Activated naive CD8-positive, alpha-beta T cell treated with anti-CD3 and anti-CD28 coated beads, Interleukin-2, amount 50 U/mL, for 24 hours (primary cell): ENCODE measurements around the gene ZDHHC14.

Source experiments
- ATAC-seq: fragments of 150-1000 bp; cut with Tn5 transposase; one replicate; pipeline ENCODE4 v1.10.0; 2021
- DNase-seq: peaks from one replicate; pipeline ENCODE4 v3.0.0; 2021
- H3K27ac Mint-ChIP-seq: one replicate; pipeline ENCODE4 v1.8.0; 2021; ENCODE audit warnings: mild to moderate bottlenecking, mixed read lengths
- H3K27me3 Mint-ChIP-seq: one replicate; pipeline ENCODE4 v1.8.0; 2021; ENCODE audit warnings: mixed read lengths
- H3K36me3 Mint-ChIP-seq: one replicate; pipeline ENCODE4 v1.8.0; 2021; ENCODE audit warnings: low read depth, mixed read lengths
- H3K4me1 Mint-ChIP-seq: one replicate; pipeline ENCODE4 v1.8.0; 2021; ENCODE audit warnings: mixed read lengths
- H3K4me3 Mint-ChIP-seq: one replicate; pipeline ENCODE4 v1.8.0; 2021; ENCODE audit warnings: mild to moderate bottlenecking, moderate library complexity, mixed read lengths
- H3K9me3 Mint-ChIP-seq: one replicate; pipeline ENCODE4 v1.8.0; 2021; ENCODE audit warnings: mixed read lengths

Gene ZDHHC14

DNA sequence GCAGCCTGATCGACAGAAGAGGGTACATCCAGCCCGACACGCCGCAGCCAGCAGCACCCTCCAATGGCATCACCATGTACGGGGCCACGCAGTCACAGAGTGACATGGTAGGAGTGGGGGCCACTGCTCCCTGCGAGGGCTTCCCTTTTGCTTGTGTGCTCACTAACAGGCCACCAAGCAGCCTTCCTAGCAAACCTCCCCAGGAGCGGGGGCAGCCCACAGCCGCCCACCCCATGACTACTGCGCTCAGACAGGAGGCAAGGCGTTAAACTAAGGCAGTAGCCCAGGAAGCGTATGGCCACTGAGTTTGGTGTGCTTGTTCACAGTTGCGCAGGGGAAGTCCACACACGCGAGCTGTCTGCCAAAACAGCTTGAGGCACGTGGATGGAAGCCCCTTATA is 272.5 kb downstream of the ZDHHC14 start:
- peaks cover 2% of the 10 kb centered on the region for H3K27me3 Mint-ChIP-seq
- H3K36me3 Mint-ChIP-seq: no peaks in the 10 kb centered on the region
- DNase-seq (no peak), ATAC-seq (no peak)
- H3K27ac Mint-ChIP-seq: no peak overlapping the region
- H3K9me3 Mint-ChIP-seq: no peaks in the 10 kb centered on the region
- no peaks in the 10 kb centered on the region for H3K4me1 Mint-ChIP-seq
- H3K4me3 Mint-ChIP-seq: no peak overlapping the region

DNA sequence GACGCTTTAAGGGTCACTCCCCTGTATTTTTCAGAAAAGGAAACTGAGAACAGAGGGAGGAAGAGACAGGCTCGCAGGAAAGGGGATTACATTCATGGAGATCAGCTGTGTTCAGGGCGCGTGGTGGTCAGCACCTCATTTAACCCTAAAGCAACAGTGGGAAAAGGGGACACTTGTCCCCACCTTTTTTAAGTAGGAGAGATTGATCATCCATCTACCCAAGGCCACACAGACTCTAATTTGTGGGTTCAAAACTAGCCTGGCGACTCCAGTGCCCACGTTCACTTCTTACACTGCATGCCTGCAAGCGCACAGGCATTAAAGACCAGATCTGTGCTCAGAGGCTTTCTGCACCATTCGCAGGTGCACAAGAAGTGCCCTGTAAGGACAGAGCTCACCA is 274.1 kb downstream of the ZDHHC14 start:
- Mint-ChIP-seq H3K4me1 (no peaks in the 10 kb centered on the region), H3K36me3 (no peaks in the 10 kb centered on the region), H3K27me3 (peaks cover 2% of the 10 kb centered on the region), H3K9me3 (no peaks in the 10 kb centered on the region), H3K4me3 (no peak overlapping the region), H3K27ac (no peak overlapping the region)
- no peak for DNase-seq
- no peak for ATAC-seq

DNA sequence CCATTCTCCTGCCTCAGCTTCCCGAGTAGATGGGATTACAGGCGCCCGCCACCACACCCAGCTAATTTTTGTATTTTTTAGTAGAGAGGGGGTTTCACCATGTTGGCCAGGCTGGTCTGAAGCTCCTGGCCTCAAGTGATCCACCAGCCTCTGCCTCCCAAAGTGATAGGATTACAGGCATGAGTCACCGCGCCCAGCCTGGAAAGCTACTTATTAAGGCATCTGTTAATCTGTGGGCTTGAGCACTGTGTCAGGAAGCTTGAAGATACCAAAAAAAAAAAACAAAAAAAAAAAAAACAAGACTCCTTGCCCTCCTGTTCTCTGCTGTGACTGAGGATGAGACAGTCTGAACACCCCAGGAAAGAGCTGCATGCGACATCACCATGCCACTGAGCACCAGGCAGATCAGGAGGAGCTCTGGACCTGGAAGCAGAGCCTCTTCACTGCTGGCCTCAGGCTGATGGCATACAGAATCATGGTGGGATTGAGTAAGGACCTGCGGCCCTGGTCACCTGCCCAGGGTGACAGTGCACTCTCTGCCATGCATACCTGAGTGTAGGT is 275.5 kb downstream of the ZDHHC14 start:
- Mint-ChIP-seq H3K9me3 (no peaks in the 10 kb centered on the region), H3K36me3 (no peaks in the 10 kb centered on the region), H3K4me3 (no peak overlapping the region), H3K27me3 (peaks cover 2% of the 10 kb centered on the region), H3K4me1 (no peaks in the 10 kb centered on the region), H3K27ac (no peak overlapping the region)
- no peak for DNase-seq
- no peak for ATAC-seq

DNA sequence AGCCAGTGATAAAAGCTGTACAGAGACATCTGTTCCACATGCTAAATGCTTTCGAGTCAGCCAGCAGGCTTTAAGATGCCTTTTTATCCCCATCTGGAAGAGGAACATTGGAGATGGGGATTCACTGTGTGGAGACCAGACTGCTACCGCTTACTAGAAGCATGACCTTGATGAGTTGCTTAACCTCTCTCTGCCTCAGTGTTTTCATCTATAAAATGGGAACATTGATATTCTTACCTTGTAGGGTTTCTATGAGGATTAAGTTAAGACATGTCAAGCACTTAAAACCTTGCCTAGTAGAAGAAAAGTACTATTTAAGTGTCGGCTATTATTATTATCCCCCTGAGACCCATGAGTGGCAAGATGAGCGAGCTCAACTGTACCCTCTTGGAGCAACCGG is 276.8 kb downstream of the ZDHHC14 start:
- no peaks in the 10 kb centered on the region for H3K36me3 Mint-ChIP-seq
- H3K4me1 Mint-ChIP-seq: no peaks in the 10 kb centered on the region
- ATAC-seq: no peak
- H3K4me3 Mint-ChIP-seq: no peak overlapping the region
- H3K27ac Mint-ChIP-seq: no peak overlapping the region
- H3K27me3 Mint-ChIP-seq: peaks cover 2% of the 10 kb centered on the region
- DNase-seq: no peak
- H3K9me3 Mint-ChIP-seq: no peaks in the 10 kb centered on the region

DNA sequence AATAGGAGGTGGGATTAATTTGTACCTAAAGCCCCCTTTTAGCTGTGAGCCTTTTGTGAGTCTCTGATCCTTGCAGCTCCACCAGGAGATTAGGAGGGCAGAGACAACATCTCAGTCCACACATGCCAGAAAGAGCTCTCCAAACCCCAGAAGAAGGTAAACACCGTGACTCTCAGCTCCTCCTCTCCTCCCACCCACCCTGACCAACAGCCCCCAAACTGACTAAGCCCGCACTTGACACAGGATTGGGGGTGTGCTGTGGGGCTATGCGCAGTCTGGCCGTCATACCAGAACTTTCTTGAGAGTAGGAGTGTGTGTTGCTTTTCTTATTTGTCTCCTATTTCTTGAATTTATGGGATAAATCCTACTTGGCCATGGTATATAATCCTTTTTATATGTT is 277.3 kb downstream of the ZDHHC14 start:
- Mint-ChIP-seq H3K4me3 (no peak overlapping the region), H3K27ac (no peak overlapping the region), H3K9me3 (no peaks in the 10 kb centered on the region), H3K27me3 (no peaks in the 10 kb centered on the region), H3K36me3 (no peaks in the 10 kb centered on the region), H3K4me1 (no peaks in the 10 kb centered on the region)
- no peak for ATAC-seq
- no peak for DNase-seq

DNA sequence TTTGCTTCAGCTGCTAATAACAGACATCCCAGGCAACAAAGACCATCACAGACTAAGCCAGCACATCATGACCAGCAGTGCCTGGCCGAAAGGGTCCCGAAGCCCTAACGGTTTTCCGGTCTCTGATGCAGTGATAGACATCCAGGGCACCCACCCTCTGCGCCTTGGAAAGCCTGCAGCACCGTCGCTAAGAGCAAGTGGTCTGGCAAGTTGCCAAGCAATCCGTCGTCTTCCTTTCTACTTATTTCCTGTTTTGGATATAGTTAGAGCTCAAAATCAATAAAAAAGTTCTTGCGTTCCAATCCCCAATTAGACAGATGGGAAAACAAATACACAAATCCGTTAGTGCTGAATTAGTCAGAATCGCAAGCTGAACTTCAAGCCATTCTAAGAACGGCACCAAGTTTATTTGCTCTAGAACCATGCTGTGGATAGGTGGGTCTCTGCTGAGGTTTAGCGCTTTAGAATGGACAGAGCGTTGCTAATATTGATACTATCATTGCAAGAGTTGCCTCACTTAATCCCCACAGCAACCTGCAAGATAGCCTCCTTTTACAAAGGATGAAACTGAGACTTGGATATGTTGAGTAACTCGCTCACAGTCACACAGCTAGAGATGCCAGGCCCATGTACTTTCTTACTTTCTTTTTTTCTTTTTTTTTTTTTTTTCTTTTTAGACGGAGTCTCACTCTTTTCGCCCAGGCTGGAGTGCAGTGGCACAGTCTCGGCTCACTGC is 278.7 kb downstream of the ZDHHC14 start:
- no peaks in the 10 kb centered on the region for H3K27me3 Mint-ChIP-seq
- ATAC-seq (no peak), DNase-seq (no peak)
- no peak overlapping the region for H3K27ac Mint-ChIP-seq
- H3K4me1 Mint-ChIP-seq: no peaks in the 10 kb centered on the region
- H3K9me3 Mint-ChIP-seq: no peaks in the 10 kb centered on the region
- no peak overlapping the region for H3K4me3 Mint-ChIP-seq
- no peaks in the 10 kb centered on the region for H3K36me3 Mint-ChIP-seq

DNA sequence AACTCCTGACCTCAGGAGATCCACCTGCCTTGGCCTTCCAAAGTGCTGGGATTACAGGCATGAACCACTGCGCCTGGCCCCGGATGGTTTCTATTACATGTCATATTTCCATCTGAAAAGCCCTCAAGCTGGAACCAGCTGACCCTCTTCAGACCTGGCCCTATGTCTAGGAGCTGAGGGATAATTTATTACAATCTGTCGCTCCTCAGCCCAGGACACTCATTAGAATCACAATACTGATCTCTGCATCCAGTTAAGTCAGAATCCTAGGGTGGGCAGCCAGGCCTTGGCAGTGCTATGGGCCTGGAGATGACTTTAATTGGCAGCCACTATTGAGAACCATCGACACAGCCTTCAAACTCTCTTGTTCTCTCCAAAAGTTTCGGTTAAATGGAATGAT is 279.4 kb downstream of the ZDHHC14 start:
- no peak for ATAC-seq
- no peaks in the 10 kb centered on the region for H3K36me3 Mint-ChIP-seq

DNA sequence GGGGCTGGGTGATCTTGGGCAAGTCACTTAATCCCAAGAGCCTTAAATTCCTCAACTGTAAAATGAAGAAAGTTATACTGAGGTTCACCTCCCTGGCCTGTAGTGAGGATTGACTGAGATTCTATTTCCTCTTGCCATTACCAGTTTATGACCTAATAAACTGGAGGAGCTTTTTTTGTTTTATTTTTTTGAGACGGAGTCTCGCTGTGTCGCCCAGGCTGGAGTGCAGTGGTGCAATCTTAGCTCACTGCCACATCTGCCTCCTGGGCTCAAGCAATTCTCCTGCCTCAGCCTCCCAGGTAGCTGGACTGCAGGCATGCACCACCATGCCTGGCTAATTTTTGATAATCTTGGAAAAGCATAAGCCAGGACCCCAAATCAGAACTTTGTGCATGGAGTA is 280.7 kb downstream of the ZDHHC14 start:
- no peaks in the 10 kb centered on the region for H3K4me1 Mint-ChIP-seq
- no peaks in the 10 kb centered on the region for H3K36me3 Mint-ChIP-seq
- H3K9me3 Mint-ChIP-seq: no peaks in the 10 kb centered on the region
- DNase-seq (no peak), ATAC-seq (no peak)
- no peak overlapping the region for H3K4me3 Mint-ChIP-seq
- no peaks in the 10 kb centered on the region for H3K27me3 Mint-ChIP-seq
- no peak overlapping the region for H3K27ac Mint-ChIP-seq

More for the DNA sequence above, 279.4 kb downstream of the ZDHHC14 start:
- Mint-ChIP-seq H3K4me3 (no peak overlapping the region), H3K4me1 (no peaks in the 10 kb centered on the region), H3K27me3 (no peaks in the 10 kb centered on the region), H3K9me3 (no peaks in the 10 kb centered on the region), H3K27ac (no peak overlapping the region)
- no peak for DNase-seq

DNA sequence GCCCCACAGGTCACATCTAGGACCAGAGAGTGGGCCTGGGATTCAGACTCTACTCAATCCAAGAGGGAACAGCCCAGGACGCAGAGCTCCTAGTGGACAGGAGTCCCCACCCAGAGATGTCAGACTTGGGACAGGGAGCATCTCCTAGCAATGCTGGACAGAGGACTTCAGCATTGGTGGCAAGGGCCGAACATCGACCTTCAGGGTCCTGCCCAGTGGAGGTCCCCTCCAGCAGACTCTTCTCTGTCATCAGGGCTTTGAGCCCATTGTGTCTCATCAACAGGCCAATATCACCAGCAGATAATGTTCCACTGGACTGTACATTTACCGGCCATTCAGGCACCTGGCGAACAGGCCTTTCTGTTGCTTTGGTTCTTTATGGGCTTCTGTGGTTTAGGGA is 282.3 kb downstream of the ZDHHC14 start:
- Mint-ChIP-seq H3K4me3 (no peak overlapping the region), H3K27ac (no peak overlapping the region), H3K27me3 (peaks cover 2% of the 10 kb centered on the region), H3K4me1 (peaks cover 11% of the 10 kb centered on the region), H3K36me3 (no peaks in the 10 kb centered on the region), H3K9me3 (no peaks in the 10 kb centered on the region)
- ATAC-seq (no peak), DNase-seq (no peak)

DNA sequence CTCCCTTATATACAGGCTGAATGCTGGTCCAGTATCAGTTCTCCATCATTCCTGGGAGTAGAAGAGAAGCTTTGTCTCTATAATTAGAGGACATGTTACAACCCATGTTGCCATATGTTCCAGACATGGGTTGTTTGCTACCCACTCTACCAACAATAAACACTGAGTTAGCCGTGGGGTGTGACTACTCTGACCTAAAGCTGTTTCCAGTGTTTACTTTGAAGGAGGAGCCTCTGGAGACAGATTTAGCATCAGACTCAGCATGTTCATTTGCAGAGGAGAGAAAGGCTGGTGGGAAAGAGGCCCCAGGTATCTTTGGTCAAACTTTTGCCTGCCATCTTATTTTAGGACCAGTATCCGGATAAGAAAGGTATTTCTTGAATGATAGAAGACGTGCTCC is 284.2 kb downstream of the ZDHHC14 start:
- Mint-ChIP-seq H3K4me1 (peaks cover 19% of the 10 kb centered on the region), H3K27ac (no peak overlapping the region), H3K4me3 (no peak overlapping the region), H3K9me3 (no peaks in the 10 kb centered on the region), H3K36me3 (no peaks in the 10 kb centered on the region), H3K27me3 (peaks cover 2% of the 10 kb centered on the region)
- DNase-seq (no peak), ATAC-seq (no peak)

DNA sequence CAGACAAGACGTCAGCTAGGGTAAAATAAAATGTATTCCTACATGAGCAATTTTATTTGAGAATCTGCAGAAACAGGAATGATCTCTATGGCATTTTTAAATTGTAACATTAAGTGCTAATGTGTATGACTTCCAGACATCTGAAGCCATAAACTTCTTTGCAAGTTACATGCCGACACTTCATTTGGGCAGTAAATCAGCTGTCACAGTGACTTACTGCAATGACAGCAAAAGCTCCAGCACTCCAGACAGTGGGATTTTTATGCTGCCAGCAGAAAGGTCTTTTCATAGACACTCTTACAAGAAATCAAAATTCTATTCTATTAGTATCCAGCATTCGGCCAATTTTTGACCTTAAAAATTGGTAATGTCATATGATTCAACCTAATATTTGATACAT is 285.7 kb downstream of the ZDHHC14 start:
- Mint-ChIP-seq H3K27ac (no peak overlapping the region), H3K27me3 (peaks cover 2% of the 10 kb centered on the region), H3K4me1 (peaks cover 26% of the 10 kb centered on the region), H3K4me3 (no peak overlapping the region), H3K9me3 (no peaks in the 10 kb centered on the region), H3K36me3 (no peaks in the 10 kb centered on the region)
- no peak for ATAC-seq
- DNase-seq: no peak

DNA sequence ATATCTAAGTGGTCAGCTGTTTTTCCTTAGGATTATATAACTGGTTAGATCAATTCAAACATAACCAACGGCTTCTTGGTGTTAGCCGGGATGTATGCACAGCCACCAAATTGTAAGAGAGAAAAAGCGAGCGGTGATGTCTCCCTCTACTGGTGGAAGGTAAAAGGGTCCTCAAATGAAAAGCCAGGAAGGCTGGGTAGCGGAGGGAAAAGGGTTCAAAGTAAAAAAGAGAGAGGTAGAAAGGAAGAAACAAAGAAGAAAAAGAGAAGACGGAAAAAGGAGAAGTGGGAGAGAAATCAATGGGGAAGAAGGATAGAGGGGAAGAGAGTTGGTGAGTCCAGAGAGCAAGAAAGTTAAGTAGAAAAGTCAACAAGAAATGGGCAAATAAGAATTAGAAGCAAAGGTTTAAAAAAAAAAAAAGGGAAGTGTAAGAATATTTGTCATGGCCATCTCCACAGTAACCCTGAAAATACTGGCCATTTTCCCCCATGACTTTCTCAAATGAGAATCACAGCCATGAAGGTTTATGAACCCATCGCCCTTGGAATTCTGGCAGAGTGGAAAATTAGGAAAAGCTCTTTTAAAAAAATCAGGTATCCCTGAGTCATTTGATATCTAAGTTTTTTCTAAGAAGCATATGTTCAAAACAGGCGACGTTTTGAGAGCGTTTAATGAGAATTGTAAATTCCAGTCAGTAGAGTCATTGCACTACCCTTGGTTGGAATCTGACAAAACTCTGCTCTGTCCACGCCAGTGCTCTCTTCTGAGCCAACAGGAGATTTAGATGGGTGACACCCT is 286.4 kb downstream of the ZDHHC14 start:
- Mint-ChIP-seq H3K27ac (no peak overlapping the region), H3K4me1 (peaks cover 26% of the 10 kb centered on the region), H3K4me3 (peak overlapping the region; percentile 24), H3K36me3 (no peaks in the 10 kb centered on the region), H3K27me3 (peaks cover 2% of the 10 kb centered on the region), H3K9me3 (no peaks in the 10 kb centered on the region)
- peak; percentile 24 for ATAC-seq
- peak; percentile 56 for DNase-seq

DNA sequence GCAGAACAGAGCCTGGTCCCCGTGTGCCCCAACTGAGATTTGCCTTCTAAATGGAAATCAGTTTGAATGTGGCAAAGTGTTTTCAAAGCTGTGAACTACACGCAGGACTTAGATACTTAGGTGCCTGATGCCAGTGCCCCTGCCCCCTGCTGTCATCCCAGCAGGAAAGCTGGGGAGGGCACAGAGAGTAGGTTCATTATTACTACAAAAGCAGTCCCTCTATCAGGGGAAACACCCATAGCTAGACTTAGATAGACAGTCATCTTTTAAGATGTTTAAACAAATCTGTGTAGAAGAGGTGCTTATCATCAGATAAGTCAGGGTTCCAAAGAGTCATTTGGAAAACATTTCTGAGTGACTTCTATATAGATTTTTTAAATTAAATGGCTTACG is 287.0 kb downstream of the ZDHHC14 start:
- ATAC-seq (peak; percentile 68), DNase-seq (no peak)
- peaks cover 2% of the 10 kb centered on the region for H3K27me3 Mint-ChIP-seq
- H3K36me3 Mint-ChIP-seq: no peaks in the 10 kb centered on the region
- no peaks in the 10 kb centered on the region for H3K9me3 Mint-ChIP-seq
- H3K27ac Mint-ChIP-seq: no peak overlapping the region
- peaks cover 26% of the 10 kb centered on the region for H3K4me1 Mint-ChIP-seq
- no peak overlapping the region for H3K4me3 Mint-ChIP-seq

DNA sequence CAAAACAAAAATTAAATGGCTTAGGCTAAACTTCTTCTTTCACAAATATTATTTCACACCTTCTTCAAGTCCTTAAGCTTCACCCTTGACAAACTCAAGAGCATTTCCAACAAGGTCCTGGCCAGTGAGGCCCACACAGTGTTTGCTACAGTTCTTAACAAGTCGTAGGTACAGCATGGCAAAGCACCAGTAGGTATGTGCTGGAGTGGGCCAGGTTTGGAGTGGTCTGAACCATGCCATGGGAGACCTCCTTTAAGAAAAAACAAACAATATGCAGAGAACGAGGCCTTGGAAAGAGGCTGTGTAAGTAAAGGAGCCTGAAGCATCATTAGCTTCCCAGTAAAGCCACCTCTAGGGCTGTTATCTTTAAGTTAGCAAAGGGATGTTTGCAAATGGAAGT is 287.7 kb downstream of the ZDHHC14 start:
- H3K9me3 Mint-ChIP-seq: no peaks in the 10 kb centered on the region
- H3K4me3 Mint-ChIP-seq: no peak overlapping the region
- no peak overlapping the region for H3K27ac Mint-ChIP-seq
- H3K4me1 Mint-ChIP-seq: peaks cover 26% of the 10 kb centered on the region
- DNase-seq: no peak
- H3K36me3 Mint-ChIP-seq: no peaks in the 10 kb centered on the region
- H3K27me3 Mint-ChIP-seq: peaks cover 2% of the 10 kb centered on the region
- ATAC-seq: no peak

DNA sequence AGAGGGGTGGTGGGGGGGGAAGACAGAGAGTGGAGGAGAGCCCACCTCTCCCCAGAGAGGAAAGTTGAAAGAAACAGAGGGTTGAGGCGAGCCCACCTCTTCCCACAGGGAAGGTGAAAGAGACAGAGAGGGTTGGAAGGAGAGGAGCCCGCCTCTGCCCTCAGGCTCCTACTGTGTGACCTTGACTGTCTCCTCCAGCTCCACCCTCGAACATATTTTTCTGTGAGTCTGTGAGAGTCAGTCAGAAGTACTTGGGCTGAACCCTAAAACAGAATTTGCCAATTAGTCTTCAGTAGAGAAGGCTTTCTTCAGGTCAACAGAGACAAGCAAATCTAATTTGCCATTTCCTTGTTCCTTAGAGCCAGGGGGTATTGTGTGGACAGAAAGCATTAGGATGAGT is 288.3 kb downstream of the ZDHHC14 start:
- DNase-seq: no peak
- Mint-ChIP-seq H3K27me3 (peaks cover 2% of the 10 kb centered on the region), H3K4me3 (no peak overlapping the region), H3K9me3 (no peaks in the 10 kb centered on the region), H3K27ac (no peak overlapping the region), H3K36me3 (no peaks in the 10 kb centered on the region), H3K4me1 (peaks cover 26% of the 10 kb centered on the region)
- no peak for ATAC-seq
